WERI-Rb-1 (cell line): ENCODE data around the gene DHX16.
A peak's percentile ranks its signal among the peaks of the same experiment; 100 is the strongest.

ENCODE experiments used
- DNase-seq: peaks from one replicate; pipeline ENCODE4 v3.0.0-alpha.2; 2020
- H3K27ac ChIP-seq: fragments of 250-450 bp; sonication (Bioruptor Pico); 2 replicates; pipeline ENCODE4 v1.5.1; 2020; ENCODE audit warnings: mild to moderate bottlenecking, moderate library complexity
- H3K27me3 ChIP-seq: fragments of 250-450 bp; sonication (Bioruptor Pico); 2 replicates; pipeline ENCODE4 v1.5.1; 2021; ENCODE audit warnings: mild to moderate bottlenecking, low read depth, moderate library complexity; ENCODE audit not compliant: insufficient read depth, severe bottlenecking
- H3K36me3 ChIP-seq: fragments of 250-450 bp; sonication (Bioruptor Pico); 2 replicates; pipeline ENCODE4 v1.5.1; 2020; ENCODE audit warnings: mild to moderate bottlenecking, moderate library complexity
- H3K4me3 ChIP-seq: 2 replicates; pipeline ENCODE4 v1.5.1; 2011; ENCODE audit warnings: low read depth, mild to moderate bottlenecking, control low read depth, low read length
- H3K9me3 ChIP-seq: fragments of 250-450 bp; sonication (Bioruptor Pico); 2 replicates; pipeline ENCODE4 v1.5.1; 2021; ENCODE audit warnings: mild to moderate bottlenecking, moderate library complexity; ENCODE audit not compliant: severe bottlenecking
- TF ChIP-seq, protein P1 (sequence below): IDR thresholded peaks from 2 replicates; pipeline ENCODE4 v1.5.1; 2011; ENCODE audit warnings: low read depth, mild to moderate bottlenecking, control low read depth, inconsistent platforms, low read length

DHX16 gene

DNA sequence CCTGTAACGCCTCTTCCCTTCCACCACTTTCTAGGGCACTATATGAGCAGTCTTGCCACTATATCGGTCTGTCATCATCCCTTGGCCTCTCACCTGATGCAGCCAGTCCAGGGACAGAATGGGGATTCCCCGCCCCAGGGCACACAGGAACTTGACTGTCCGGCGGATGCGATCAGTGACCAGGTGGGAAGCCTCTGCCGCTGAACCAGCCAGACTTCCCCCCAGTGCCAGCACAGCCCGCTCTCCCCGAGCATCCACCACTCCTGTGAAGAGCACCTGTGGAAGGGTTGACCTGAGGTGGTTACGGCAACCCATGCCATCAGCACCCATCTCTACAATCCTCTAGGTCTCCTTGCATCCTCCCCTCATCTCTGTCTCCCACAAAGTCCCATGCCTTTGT is 30.2 kb upstream of the DHX16 start:
- H3K9me3 ChIP-seq = no peaks in the 10 kb centered on the region
- H3K27me3 ChIP-seq = no peaks in the 10 kb centered on the region
- H3K27ac ChIP-seq = no peak overlapping the region
- no peak overlapping the region for H3K4me3 ChIP-seq
- TF ChIP-seq, protein P1, sequence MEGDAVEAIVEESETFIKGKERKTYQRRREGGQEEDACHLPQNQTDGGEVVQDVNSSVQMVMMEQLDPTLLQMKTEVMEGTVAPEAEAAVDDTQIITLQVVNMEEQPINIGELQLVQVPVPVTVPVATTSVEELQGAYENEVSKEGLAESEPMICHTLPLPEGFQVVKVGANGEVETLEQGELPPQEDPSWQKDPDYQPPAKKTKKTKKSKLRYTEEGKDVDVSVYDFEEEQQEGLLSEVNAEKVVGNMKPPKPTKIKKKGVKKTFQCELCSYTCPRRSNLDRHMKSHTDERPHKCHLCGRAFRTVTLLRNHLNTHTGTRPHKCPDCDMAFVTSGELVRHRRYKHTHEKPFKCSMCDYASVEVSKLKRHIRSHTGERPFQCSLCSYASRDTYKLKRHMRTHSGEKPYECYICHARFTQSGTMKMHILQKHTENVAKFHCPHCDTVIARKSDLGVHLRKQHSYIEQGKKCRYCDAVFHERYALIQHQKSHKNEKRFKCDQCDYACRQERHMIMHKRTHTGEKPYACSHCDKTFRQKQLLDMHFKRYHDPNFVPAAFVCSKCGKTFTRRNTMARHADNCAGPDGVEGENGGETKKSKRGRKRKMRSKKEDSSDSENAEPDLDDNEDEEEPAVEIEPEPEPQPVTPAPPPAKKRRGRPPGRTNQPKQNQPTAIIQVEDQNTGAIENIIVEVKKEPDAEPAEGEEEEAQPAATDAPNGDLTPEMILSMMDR = no peak
- no peak for DNase-seq
- H3K36me3 ChIP-seq = no peaks in the 10 kb centered on the region; the same call in none of the 2 replicates

DNA sequence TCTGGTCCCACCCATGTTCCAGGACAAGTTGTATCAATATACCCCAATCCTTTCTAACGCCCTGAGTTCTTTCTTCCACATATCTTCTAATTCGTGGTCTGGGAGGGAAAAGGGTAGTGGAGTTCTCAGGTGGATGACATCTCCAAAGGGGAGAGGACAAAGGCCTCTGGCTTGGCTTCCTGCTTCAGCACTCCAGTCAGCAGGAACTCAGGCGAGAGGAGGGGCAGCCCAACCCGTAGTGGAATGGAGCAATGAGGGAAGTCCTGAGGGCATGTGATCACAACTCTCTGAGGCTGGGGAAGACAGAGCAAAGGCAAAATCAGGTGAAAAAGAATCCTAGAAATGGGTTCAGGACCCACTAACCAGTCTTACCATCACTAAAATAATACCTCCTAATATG is 27.5 kb upstream of the DHX16 start:
- Histone ChIP-seq H3K27me3 (no peaks in the 10 kb centered on the region), H3K36me3 (no peaks in the 10 kb centered on the region; the same call in 1 of the 2 replicates)
- DNase-seq = no peak

GRCh38 chr6:30696432-30696831 is 23.6 kb upstream of the DHX16 start:
- Histone ChIP-seq H3K4me3 (no peak overlapping the region), H3K36me3 (no peaks in the 10 kb centered on the region), H3K27me3 (no peaks in the 10 kb centered on the region), H3K9me3 (no peaks in the 10 kb centered on the region), H3K27ac (no peak overlapping the region)
- TF ChIP-seq, protein P1 = no peak
- no peak for DNase-seq

More for the DNA sequence above, 27.5 kb upstream of the DHX16 start:
- H3K27ac ChIP-seq = no peak overlapping the region
- H3K4me3 ChIP-seq = no peak overlapping the region
- no peaks in the 10 kb centered on the region for H3K9me3 ChIP-seq
- TF ChIP-seq, protein P1 = no peak

DNA sequence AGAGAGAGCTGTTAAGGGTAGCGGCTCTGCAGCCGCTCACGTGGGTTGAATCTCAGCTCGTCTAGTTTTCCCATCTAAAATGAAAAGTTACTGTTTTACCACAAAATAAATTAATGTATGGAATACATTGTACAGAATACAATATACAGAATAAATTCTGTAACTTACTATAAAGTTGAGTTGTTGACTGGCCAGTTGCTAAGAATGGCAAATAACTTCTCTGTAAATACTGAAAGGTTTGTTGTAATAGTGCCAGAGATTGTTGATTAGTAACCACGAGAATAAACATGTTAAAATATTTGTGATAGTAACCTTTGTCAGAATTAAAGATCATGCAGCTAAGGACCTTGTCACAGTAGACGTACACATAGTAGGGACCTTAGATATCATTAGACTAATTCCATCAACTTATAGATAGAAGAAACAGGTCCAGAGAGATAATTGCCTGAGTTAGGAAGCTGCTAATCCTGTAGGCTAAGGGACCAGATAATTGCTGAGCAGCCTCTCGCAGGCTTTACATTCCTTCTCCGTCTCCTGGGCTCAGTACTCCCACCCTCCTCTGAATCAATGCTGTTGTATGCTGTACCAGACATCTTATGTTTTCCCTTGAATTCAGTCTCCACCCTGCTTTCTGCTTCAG is 18.5 kb upstream of the DHX16 start:
- Histone ChIP-seq H3K4me3 (peak overlapping the region; percentile 91), H3K27me3 (no peaks in the 10 kb centered on the region), H3K27ac (peak overlapping the region; percentile 91), H3K36me3 (peaks cover 16% of the 10 kb centered on the region), H3K9me3 (no peaks in the 10 kb centered on the region)
- DNase-seq = peak; percentile 75
- TF ChIP-seq, protein P1 = no peak

DNA sequence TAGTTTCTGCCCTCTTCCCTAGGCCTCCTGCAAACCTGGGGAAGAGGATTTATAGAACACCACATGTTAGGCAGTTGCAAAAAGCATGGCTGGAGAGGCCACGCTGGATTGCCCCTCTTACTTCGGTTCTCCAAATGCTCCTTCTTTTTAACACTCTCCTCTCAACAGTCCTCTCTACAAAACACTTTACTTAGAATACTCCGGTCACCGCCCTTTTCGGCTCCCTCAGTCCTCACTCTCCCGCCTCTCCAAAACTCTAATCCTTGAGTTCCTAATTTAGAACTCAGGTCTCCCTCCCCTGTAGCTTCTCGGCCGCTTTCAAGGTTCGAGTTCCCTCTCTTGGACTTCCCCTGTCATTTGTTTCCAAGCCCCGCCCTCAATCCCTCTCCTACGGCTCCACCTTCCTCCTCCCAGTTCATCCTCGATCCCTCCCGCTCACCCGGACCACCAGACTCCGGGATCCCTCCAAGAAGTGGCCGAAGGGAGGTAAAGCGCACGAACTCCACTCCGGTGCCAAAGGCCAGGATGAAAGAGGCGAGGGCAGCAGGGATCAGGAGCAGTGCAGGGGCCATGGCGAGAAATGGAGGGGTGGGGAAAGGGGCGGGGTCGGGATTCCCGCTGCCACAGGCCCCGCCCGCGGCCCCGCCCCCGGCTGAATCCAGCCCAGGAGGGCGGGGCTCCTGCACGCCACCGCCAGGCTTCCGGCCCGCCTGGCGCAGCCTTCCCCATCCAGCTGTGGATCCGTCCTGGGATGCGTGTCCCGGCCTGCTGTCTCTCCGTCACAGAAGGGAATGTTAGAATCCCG is 17.8 kb upstream of the DHX16 start, which contains the start of gene NRM:
TSS of gene NRM (minus strand) at position 582 of the 805 bp plus-strand sequence. CDS start at position 572, 10 bp downstream.
- Histone ChIP-seq H3K9me3 (no peaks in the 10 kb centered on the region), H3K4me3 (peak within 1 kb of the TSS; percentile 91), H3K27me3 (no peaks in the 10 kb centered on the region), H3K36me3 (peaks cover 22% of the 10 kb centered on the region), H3K27ac (peak within 1 kb of the TSS; percentile 91)
- DNase-seq = peak; percentile 96
- TF ChIP-seq, protein P1 = no peak
